ENCODE data around the gene ASTL. TPM values are rescaled to one million over a fixed set of nuclear protein-coding genes. Genes with fewer than 3 reads are reported as not detected.
"Not testable (repeated sequence)": the region's sequence is repeated elsewhere in the genome, so short reads cannot be mapped to it uniquely, and the experiment has no call there.

Gene ASTL
- not detected for polyA plus RNA-seq (2013, experiment 1 of 2; ENCODE audit: insufficient read length)
- polyA plus RNA-seq (2013, experiment 2 of 2; ENCODE audit: insufficient read length): not detected

DNA sequence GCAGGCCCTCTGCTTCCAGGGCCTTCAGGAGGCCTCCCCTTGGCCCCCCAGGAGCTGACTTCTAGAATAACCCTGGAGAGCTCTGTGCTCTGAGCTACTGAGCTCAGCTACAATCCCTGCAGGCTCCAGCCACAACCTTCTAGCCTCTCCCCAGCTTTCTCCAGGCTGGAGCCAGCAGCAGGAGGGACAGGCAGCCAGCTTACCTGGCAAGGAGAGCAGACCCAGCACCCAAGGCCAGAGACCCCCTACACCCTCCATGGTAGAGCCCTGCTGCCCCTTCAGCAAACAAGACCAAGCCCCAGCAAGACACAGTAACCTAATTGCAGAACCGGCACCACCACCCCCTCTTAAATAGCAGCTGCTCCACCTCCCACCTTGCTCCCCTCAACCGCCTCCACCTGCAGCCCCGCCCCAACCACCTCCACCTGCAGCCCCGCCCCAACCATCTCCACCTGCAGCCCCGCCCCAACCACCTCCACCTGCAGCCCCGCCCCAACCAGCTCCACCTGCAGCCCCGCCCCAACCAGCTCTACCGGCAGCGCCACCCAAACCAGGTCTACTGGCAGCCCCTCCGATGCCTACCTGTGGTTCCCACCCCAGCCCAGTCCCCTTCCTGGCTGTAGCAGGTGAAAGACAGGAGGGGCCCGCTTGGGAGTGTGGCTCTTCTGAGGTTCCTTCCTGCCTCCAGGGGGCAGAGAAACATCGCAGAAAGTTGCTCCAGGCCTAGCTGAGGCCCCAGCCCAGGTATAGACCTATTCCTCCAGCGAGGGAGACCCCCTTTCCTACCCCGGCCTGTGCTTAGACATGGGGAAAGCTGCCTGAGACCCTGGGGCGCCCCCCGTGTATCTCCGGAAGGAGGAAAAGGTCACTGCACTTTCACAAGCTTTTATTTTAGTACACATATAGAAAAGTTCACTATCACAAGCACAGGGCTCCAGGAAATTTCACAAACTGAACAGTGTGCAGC is at the start of gene ASTL:
Gene ASTL (minus strand): TSS at position 324 of the 967 bp plus-strand sequence. CDS start 66 bp downstream, at position 258.
- DNase-seq: peak; percentile 26

DNA sequence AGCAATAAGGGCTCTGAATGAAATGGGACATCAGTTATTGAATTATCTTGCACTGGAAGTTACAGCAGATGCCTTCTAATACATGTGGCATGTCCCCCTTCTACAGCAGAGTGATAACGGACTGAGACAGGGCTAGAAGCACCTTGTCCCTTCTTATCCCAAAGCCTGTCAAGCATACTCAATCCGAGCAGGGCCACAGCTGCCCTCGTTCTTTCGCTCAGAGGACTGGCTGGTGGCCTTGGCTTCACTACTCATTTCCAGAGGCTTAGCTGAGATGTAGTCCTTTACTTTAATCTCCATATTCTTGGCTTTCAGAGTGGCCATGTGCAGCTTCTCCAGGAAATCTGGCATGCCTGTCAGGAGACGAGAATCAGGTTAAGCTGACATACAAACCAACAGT is 48.3 kb upstream of the ASTL start:
- DNase-seq: no peak

DNA sequence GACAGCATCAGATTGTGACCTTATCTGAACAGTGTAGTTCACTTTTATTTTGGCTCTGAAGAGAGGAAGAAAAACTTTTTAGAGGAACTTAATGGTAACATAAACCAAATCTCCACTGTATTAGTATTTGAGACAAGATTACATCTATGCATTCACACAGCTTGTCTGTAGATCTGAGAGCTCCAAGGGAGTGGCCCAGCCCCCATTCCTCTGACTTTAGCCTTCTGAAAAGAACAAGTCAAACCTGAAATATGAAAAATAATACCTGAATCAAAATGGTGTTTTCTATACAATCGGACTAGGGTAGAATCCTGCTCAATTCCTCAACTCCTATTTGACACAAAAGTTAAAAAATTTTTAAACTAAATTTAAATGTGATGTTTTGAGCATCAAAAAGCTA is 47.2 kb upstream of the ASTL start:
- DNase-seq: no peak

DNA sequence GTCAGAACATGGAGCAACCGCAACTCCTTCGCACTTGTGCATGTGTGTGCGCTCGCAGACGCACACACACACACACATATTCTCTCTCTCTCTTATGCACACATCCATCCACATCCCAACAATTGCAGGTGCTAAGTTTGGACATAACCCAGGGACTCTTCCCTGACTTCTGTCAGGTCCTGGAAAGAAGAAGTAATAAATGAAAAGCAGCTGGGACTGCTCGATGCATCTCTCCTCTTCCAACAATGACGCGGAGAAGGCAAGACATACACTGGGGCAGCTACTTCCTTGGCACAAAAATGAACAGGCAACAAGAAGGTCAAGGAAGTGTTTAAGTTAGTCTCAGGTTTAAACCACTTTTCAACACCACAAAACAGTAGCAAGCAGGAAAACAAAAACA is 46.7 kb upstream of the ASTL start:
- no peak for DNase-seq

DNA sequence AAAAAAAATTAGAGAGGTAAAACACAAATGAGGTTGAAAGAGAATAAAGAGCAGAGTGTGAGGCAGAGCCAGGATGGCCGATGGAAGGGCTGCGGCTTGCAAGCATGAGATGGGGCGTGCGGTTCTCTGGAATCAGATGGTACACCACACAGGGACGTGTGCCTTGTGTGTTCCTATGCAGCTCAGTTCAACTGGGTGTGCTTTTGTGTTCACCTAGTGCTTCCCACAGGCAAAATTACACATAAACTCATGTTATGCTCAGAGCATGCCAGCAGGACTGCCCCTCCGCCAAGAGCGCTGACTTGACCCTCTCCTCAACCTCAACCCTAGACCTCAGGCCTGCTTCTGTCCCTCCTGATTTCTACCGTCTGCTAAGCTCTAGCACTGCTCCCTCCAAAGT is 45.9 kb upstream of the ASTL start:
- DNase-seq: no peak

DNA sequence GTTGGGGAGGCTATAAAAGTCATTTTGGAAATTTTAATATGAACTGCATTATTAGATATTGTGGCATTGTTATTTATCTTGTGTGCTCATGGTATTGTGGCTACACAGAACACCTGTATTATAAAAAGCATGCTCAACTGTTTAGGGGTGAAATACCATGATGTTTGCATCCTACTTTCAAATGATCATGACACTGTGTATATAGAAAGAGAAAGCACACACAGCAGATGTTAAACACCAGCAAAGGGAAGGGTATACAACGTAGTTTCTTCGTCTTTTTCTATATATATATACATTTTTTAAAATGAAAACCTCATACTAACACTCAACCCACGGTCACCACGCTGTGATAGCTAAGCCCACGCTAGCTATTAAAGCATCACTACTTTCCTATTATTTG is 43.2 kb upstream of the ASTL start:
- DNase-seq: no peak

DNA sequence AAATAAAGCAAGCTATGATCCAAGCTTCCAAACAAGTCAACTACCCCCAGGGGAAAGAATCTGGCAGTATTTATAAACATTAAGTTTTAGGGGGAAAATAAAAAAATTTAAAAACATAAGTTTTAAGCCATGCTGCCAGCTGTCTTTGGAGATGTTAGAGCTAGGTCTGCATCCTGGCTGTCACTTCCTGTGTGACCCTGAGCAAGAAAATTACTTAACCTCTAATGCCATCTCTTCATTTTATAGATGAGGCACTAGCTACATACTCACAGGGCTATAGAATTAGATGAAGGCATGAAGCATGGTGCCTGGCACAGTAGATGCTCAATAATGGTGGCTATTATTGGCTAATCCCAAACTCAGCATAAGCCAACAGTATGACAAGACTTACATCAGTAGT is 42.2 kb upstream of the ASTL start:
- no peak for DNase-seq

DNA sequence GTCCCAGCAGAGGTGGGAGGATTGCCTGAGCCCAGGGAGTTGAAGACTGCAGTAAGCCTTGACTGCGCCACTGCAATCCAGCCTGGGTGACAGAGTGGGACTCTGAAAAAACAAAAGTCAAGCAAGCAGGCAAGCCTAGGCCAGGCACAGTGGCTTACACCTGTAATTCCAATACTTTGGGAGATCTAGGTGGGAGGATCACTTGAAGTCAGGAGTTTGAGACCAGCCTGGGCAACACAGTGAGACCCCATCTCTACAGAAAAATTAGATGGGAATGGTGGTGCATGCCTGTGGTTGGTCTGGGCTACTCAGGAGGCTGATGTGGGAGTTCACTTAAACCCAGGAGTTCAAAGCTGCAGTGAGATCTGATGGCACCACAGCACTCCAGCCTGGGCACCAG is 41.7 kb upstream of the ASTL start:
- DNase-seq: no peak

DNA sequence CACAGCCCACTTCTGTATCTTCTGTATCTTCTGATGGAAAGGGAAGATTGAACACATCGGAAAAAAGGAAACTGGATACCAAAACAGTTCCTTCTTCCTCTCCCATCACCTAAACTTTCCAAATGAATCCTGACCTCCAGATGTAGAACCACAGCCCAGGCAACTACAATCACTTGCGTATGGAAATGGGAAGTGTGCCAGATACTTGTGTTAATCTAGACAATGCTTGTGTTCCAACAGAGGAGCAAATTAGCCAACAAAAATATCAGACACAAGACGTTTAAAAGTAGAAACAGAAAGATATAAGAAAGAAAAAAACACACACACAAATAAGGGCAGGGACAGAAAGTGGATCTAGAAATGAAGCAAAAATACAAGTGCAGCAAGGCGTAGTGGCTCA is 38.4 kb upstream of the ASTL start:
- no peak for DNase-seq

DNA sequence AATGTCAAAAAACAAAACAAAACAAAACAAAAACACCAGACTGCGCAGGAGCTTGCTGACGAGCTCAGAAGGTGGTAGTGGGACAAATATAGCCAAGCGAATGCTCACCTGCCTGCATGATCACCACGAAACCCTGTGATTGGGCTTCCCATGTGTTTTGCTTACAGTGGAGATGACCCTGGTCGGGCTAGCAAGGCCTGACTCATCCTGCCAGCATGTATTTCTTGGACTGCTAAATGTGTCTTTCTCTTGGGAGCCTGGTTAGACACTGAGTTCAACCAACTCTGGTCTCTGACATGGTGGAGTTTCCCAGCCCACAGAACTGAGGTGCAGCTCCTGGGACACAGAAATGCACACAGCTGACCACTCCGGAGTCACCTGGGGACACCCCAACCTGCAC is 37.6 kb upstream of the ASTL start:
- peak; percentile 42 for DNase-seq

DNA sequence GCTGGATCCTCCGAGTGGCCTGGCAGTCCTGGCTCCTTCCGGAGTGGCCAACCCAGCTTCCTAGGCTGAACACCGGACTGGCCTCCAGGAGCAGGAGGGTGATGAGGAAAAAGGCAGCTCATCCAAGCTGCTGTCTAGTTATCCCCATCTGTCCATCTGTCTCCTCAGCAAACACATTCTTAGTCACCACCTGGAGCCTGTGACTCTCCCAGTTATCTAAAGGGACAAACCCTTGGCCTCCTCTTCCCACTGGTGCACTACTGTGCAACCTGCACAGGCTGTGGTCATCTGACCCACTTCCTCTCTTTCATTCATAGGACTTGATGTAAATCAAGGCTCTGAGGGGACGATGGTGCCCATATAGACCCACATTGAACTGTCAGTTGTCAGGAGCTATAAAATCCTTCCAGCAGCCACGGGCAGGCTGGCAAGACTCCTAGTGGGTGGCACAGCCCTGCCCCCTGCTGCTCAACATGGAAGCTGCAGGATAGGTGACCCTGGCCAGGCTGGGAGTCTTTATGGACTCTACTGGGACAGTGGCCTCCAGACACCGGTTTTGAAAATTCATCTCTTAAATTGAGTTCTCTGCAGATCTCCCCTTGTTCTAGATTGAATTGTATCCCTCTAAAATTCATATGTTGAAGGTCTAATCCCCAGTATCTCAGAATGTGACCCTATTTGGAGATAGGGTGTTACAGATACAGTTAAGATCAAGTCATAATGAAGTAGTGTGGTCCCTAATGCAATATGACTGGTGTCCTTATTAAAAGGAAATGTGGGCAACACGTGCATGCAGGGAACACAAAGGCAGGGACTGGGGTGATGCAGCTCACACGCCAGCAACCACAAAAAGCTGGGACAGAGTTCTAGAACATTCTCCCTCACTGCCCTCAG is 36.2 kb upstream of the ASTL start:
- peak; percentile 45 for DNase-seq

DNA sequence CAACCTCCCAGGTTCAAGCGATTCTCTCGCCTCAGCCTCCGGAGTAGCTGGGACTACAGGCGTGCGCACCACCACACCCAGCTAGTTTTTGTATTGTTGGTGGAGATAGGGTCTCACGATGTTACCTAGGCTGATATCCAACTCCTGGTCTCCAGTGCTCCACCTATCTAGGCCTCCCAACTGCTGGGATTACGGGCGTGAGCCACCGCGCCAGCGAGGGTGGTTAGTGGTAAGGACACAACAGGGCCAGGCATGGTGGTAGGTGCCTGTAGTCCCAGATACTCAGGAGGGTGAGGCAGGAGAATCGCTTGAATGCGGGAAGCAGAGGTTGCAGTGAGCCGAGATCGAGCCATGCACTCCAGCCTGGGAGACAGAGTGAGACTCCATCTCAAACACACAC is 33.5 kb upstream of the ASTL start:
- no peak for DNase-seq

DNA sequence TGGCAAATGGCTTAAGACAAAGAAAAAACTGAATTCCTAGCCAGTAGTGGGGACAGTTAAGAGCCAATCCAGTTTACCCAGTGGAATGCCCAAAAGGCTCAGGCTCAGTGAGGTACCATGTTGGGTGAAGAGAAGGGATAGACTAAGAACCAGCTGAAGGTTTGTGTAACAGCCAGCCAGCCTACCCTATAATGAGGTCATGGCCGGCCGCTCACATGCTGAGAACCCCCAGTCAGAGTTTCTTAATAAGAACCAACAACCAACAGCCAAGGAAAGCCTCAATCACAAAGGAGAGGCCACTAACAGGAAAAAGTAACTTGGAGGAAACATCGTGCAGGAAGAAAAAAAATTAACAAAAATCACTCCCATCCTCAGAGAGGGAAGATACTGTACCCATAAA is 32.3 kb upstream of the ASTL start:
- no peak for DNase-seq

DNA sequence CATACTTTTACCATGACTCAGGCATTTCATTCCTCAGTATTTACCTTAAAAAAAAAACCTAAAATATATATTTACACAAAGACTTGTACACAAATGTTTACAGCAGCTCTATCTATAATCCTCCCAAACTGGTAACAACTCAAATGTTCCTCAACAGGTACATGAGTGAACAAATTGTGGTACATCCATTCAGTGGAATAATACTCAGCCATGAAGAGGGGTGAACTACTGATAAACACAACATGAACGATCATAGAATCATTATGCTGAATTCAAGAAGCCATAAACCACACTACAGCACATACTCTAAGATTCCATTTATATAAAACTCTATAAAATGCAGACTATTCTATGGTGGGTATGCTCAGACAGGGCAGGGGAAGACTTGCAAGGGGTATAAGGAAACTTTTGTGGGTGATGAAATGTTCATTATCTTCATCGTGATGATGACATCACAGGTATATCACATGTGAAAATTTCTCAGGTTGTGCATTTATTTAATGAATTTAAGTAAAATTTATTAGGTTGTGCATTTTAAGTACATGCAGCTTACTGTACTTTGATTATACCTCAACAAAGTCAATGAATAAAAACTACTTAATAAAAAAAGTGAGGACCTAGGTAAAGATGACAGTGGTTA is 31.7 kb upstream of the ASTL start:
- no peak for DNase-seq

DNA sequence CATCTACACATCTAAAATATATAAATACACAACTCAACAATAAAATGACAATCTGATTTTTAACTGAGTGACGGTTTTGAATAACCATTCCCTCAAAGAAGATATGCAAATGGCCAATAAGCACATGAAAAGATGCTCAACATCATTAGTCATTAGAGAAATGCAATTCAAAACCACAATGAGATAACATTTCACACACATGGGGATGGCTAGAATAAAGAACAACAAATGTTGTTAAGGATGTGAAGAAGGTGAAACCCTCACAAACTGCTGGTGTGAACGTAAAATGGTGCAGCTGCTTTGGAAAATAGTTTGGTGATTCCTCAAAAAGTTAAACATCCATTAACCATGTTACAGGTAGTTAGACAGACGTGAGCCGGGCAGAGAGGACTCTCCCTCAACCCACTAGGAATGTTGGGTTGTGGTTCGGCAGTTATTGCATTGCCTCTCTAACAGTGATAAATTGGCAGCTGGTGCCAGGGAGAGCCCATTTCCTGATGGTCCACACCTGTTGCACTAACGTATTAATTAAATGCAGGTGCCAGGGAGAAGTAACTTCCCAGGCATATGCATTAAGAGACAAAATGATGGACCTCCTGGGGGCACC is 29.2 kb upstream of the ASTL start:
- no peak for DNase-seq

DNA sequence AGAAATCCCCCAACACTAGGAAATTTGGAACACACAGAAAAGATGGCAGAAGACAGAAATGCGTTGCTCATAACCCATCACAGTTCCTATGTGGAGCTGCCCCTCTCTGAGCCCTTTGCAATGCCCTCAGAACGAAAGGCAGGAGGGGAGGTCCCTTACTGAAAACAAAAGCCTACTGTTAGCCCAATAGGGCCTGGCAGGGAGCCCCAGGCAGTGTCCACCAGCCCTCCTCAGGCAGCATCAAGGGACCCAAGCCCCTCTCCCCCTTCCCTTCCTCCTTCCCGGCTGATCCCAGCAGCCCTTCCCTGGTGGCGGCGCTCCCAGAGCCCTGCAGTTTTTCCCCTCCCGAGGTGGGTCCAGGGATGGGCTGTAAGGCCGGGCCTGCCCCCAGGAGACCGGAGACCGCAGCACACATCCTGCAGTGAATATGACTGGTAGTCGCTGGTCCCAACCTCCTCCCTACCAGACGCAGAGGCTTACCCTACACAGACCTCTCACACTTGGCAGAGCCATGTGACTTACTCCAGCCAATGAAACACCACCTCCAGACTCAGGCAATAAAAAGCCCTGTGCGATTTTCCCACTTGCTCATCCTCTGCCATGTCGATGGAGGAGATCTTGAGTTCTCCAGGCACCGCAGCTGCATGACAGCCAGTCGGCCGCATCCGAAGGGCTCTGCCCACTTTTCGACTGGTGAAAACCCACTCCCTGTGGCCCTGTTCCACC is 26.3 kb upstream of the ASTL start:
- no peak for DNase-seq

DNA sequence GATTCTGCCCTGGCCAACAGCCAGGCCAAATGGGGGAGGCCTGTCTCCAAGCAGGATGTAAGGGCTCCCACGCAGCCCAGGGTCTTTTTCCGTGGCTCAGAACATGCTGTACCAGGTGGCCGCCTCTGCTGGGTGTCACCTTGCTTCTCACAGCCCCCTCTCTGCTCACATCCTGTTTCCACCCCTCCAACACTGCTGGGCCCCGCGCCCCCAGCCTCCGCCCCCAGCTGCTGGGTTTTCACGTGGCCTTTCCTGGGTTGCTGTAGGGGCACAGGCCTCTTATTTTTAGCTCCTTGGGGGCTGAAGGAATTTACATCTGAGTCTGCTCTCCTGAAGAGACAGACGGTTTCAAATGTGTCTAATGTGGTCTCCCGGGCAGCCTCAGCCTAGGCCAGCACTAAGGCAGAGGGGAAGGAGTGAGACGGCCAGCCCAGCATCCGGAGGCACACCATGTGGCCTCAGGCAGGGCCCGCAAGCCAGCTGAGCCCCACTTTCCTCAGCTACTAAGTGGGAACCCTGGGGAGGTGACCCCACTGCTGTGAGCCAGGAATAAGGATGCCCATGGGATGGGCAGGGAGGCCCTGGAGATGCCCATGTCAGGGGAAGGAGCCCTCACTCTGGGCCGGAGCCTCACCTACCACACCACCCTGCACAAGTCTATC is 25.6 kb upstream of the ASTL start:
- no peak for DNase-seq

DNA sequence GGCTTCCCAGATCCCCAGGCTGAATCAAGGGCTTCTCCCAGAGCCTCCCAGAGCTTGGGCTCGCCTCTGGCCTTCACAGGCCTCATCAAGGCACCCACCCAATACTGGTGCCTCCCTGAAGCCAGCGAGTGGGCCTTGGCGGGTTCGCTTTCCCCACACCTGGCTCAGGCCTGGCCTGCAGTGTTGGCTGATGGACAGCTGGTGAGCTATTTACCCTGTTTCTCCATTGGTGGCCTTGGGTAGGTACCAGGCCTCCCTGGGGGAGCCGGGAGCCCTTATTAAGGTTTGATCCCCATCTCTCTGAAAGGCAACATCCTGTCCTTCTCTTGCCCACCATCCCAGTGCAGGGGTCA is 25.1 kb upstream of the ASTL start:
- no peak for DNase-seq

DNA sequence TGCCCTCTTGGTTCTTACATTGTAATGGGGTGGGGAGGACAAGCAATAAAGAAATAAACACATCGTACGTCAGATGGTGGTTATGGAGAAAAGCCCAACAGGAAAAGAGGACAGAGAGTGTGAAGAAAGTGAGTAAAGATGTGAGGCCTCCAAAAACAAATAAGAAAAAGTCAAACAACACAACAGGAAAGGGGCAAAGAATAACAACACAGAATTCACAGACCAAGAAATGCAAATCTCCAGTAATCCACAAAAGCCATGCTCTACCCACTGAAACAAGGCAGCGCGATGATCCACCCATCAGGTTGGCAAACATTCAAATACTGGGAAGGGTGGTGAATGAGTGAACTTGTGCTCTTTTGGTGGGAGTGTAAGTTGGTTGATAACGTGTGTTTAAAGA is 23.6 kb upstream of the ASTL start:
- no peak for DNase-seq

DNA sequence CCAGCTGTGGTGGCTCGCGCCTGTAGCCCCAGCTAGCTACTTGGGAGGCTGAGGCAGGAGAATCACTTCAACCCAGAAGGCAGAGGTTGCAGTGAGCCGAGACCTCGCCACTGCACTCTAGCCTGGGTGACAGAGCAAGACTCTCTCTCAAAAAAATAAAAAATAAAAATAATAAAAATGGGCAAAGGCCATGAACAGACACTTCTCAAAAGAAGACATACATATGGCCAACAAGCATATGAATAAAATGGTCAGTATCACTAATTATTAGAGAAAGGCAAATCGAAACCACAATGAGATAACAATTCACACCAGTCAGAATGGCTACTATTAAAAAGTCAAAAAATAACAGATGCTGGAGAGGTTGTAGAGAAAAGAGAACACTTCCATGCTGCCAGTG is 22.1 kb upstream of the ASTL start:
- DNase-seq: not testable (repeated sequence)
